ENCODE data around the gene ZFAND3. TPM values are rescaled to one million over a fixed set of nuclear protein-coding genes. Genes with fewer than 3 reads are reported as not detected.
"Not testable (repeated sequence)": the region's sequence is repeated elsewhere in the genome, so short reads cannot be mapped to it uniquely, and the experiment has no call there.

The ZFAND3 gene
- total RNA-seq, 1 donor from 2014 or later = 56.3 TPM

- DNase-seq (no peak), ATAC-seq (ENCODE audit: low read depth) (no peak)
- intact Hi-C loops (cut with micrococcal nuclease) = no loop called here
- Mint-ChIP-seq H3K9me3 (peaks cover 12% of the 10 kb centered on the region), H3K27ac (no peak overlapping the region), H3K36me3 (ENCODE audit: low read depth) (peaks cover 13% of the 10 kb centered on the region), H3K27me3 (no peaks in the 10 kb centered on the region), H3K4me3 (no peak overlapping the region), H3K4me1 (peaks cover 68% of the 10 kb centered on the region)
- ChIA-PET POLR2A (interaction anchor here (0.6 kb wide), 1 partner anchor 522 kb away, joined by 3 read pairs; the partner anchor contains the start of gene RNF8), CTCF (no interaction called here)
- no peak for TF ChIP-seq CTCF (IDR thresholded peaks at IDR 0.05)
These were observed 56.2 kb downstream of the ZFAND3 start for GRCh38 chr6:37875561-37876309.

GRCh38 chr6:37876843-37877242 lies 57.3 kb downstream of the ZFAND3 start:
- Mint-ChIP-seq H3K9me3 (peaks cover 7% of the 10 kb centered on the region), H3K27ac (no peak overlapping the region), H3K27me3 (no peaks in the 10 kb centered on the region), H3K36me3 (ENCODE audit: low read depth) (peaks cover 13% of the 10 kb centered on the region), H3K4me3 (no peak overlapping the region), H3K4me1 (peaks cover 71% of the 10 kb centered on the region)
- TF ChIP-seq CTCF (IDR thresholded peaks at IDR 0.05) = no peak
- CTCF ChIA-PET = no interaction called here
- DNase-seq (no peak), ATAC-seq (ENCODE audit: low read depth) (no peak)
- intact Hi-C loops (cut with micrococcal nuclease) = no loop called here
- POLR2A ChIA-PET = interaction anchor here (0.6 kb wide), 1 partner anchor 523 kb away, joined by 3 read pairs; the partner anchor contains the start of gene RNF8

- H3K4me1 Mint-ChIP-seq = peaks cover 68% of the 10 kb centered on the region
- ChIA-PET POLR2A (no interaction called here), CTCF (no interaction called here)
- peaks cover 6% of the 10 kb centered on the region for H3K36me3 Mint-ChIP-seq (ENCODE audit: low read depth)
- H3K9me3 Mint-ChIP-seq = peaks cover under 1% of the 10 kb centered on the region
- TF ChIP-seq CTCF (IDR thresholded peaks at IDR 0.05) = no peak
- H3K27me3 Mint-ChIP-seq = no peaks in the 10 kb centered on the region
- DNase-seq (no peak), ATAC-seq (ENCODE audit: low read depth) (no peak)
- intact Hi-C loops (cut with micrococcal nuclease) = no loop called here
- H3K4me3 Mint-ChIP-seq = no peak overlapping the region
- H3K27ac Mint-ChIP-seq = peak overlapping the region; percentile 15
These were observed 58.0 kb downstream of the ZFAND3 start for GRCh38 chr6:37877373-37878149.

- Mint-ChIP-seq H3K4me3 (no peak overlapping the region), H3K27ac (peak overlapping the region; percentile 15), H3K9me3 (no peaks in the 10 kb centered on the region), H3K27me3 (no peaks in the 10 kb centered on the region), H3K36me3 (ENCODE audit: low read depth) (peaks cover 5% of the 10 kb centered on the region), H3K4me1 (peaks cover 68% of the 10 kb centered on the region)
- ATAC-seq (ENCODE audit: low read depth) (no peak), DNase-seq (no peak)
- ChIA-PET POLR2A (no interaction called here), CTCF (no interaction called here)
- intact Hi-C loops (cut with micrococcal nuclease) = no loop called here
- TF ChIP-seq CTCF (IDR thresholded peaks at IDR 0.05) = no peak
These were observed 58.7 kb downstream of the ZFAND3 start for GRCh38 chr6:37878150-37878710.

- H3K4me1 Mint-ChIP-seq = peaks cover 63% of the 10 kb centered on the region
- CTCF ChIA-PET; DNase-seq; ATAC-seq (ENCODE audit: low read depth); H3K36me3 Mint-ChIP-seq (ENCODE audit: low read depth); H3K27me3 Mint-ChIP-seq; H3K27ac Mint-ChIP-seq; intact Hi-C loops (cut with micrococcal nuclease); H3K9me3 Mint-ChIP-seq; H3K4me3 Mint-ChIP-seq: not testable (repeated sequence)
- POLR2A ChIA-PET = interaction anchor here (0.8 to 1.7 kb wide), 2 partner anchors 61 to 228 kb away, joined by 6 to 7 read pairs; partner anchors contain the start of gene ZFAND3
These were observed 61.1 kb downstream of the ZFAND3 start for GRCh38 chr6:37880602-37881001.
